Pancreas (tissue), 10 donors: Measurements from ENCODE around the gene TSPAN6. TPM values are rescaled to one million over a fixed set of nuclear protein-coding genes. Genes with fewer than 3 reads are reported as not detected.

Experiments
- ATAC-seq, 4 donors: fragments of 200-7000 bp; cut with Tn5 transposase; one replicate each; pipeline versions ENCODE4 v1.8.0 to v1.9.1; 2020; ENCODE audit warnings: mild to moderate bottlenecking in 4 of 4, moderate library complexity in 4 of 4
- DNase-seq, 6 donors: peaks; one replicate each; pipeline ENCODE4 v3.0.0-alpha.2; 2020
- FAIRE-seq: peaks from 2 replicates; lab custom pipeline; 2012; peaks lifted over from hg19 to GRCh38; lab: Jason Lieb, UNC
- H3K27ac ChIP-seq, 4 donors: fragments of 200-600 bp; sonication (generic); 1 replicate in 3 of 4; 2 replicates in 1 of 4; pipeline versions ENCODE4 v1.5.0 to v1.8.0; 2020
- H3K27me3 ChIP-seq, 4 donors: fragments of 200-600 bp; one replicate each; pipeline ENCODE4 v1.8.0; 2021
- H3K36me3 ChIP-seq, 3 donors: fragments of 200-600 bp; sonication (generic) in 1 of 3; one replicate each; pipeline versions ENCODE4 v1.5.0 to v1.8.0; 2020 to 2021
- H3K4me1 ChIP-seq, 3 donors: fragments of 200-600 bp; one replicate each; pipeline ENCODE4 v1.8.0; 2021
- H3K4me3 ChIP-seq, 4 donors: fragments of 200-600 bp; sonication (generic) in 2 of 4; one replicate each; pipeline versions ENCODE4 v1.5.0 to v1.8.0; 2020 to 2021
- H3K9me3 ChIP-seq, 4 donors: fragments of 200-600 bp; one replicate each; pipeline ENCODE4 v1.8.0; 2021
- WGBS, 2 donors: extraction: QIAGEN DNeasy Blood & Tissue Kit; methylation state at CpG; one replicate each; pipeline ENCODE4 v1.1.7; 2013; 5-methylcytosine and 5-hydroxymethylcytosine counted together
- intact Hi-C, 3 donors: fragments of 100-400 bp; cut with DNase I; formaldehyde crosslinking; loops; one replicate each; pipeline versions ENCODE4 v1.11.1 to v1.14.2; 2022
- polyA plus RNA-seq, 2 donors: library from polyadenylated mRNA; stranded (reverse); fragments of 200-250 nt; gene quantifications; one replicate each; pipeline ENCODE4 v1.2.3, GENCODE V29; 2013
- total RNA-seq, 6 donors: library from RNA; stranded (reverse); fragmentation: NEBNext Ultra II Directional in 4 of 6; extraction: Animal tissue kit (Norgen Biotek cat#: 25700) in 4 of 6; gene quantifications; one replicate each; pipeline versions ENCODE4 v1.2.1 to v1.2.4, GENCODE V29; 2021 to 2023
- TF ChIP-seq, protein P1 (sequence below), 4 donors: fragments of 200-600 bp; sonication (generic) in 3 of 4; IDR thresholded peaks; one replicate each; pipeline versions ENCODE4 v1.5.0 to v1.8.0; 2021; ENCODE audit warnings: antibody characterized with exemption in 4 of 4
- donor health status: healthy with polysubstance abuse.
- donor health status: DM: no; HTN: no; CAD: no; lungs with moderate emphysema.
- donor health status: DM: no; HTN: no; CAD: no.
- donor health status: control.
- donor health status: control.
- donor health status: Bipolar disorder and iron deficiency.
- donor health status: DM: yes; HTN: yes; CAD: no.
- donor health status: DM: no; HTN: no; CAD: no.
- donor health status: DM: no; HTN: no; CAD: no.
- donor health status: DM: yes; HTN: yes; CAD: no.

The TSPAN6 gene
- total and polyA plus RNA-seq, 8 donors, result 8.6 to 24.3 (median 12.2) TPM

DNA sequence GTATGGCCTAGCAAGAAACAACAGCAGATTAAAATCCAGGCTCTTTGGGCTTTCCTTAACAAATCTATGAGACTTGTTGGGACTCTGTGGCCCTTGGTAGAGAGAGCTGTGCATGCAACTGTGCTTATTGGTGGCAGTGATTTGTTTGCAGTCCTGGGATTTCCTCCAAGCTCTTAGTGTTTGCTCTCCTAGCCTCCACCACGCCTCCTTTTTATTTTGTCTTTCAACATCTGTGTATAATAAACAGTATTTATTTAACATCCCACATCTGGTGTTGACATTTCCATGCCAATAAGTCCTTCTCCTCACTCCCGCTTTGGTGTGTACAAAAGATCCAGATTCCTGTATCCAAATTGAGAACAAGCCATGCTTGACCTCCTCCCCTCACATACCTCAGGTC, 48.7 kb downstream of the TSPAN6 start:
- Histone ChIP-seq H3K9me3 (no peaks in the 10 kb centered on the region), H3K27me3 (peaks cover 0 to 4% (median 1%) of the 10 kb centered on the region in 4 donors), H3K4me3 (no peak overlapping the region), H3K27ac (no peak overlapping the region), H3K4me1 (no peaks in the 10 kb centered on the region), H3K36me3 (no peaks in the 10 kb centered on the region)
- intact Hi-C loops, result no loop called here
- FAIRE-seq, result no peak
- TF ChIP-seq, protein P1, sequence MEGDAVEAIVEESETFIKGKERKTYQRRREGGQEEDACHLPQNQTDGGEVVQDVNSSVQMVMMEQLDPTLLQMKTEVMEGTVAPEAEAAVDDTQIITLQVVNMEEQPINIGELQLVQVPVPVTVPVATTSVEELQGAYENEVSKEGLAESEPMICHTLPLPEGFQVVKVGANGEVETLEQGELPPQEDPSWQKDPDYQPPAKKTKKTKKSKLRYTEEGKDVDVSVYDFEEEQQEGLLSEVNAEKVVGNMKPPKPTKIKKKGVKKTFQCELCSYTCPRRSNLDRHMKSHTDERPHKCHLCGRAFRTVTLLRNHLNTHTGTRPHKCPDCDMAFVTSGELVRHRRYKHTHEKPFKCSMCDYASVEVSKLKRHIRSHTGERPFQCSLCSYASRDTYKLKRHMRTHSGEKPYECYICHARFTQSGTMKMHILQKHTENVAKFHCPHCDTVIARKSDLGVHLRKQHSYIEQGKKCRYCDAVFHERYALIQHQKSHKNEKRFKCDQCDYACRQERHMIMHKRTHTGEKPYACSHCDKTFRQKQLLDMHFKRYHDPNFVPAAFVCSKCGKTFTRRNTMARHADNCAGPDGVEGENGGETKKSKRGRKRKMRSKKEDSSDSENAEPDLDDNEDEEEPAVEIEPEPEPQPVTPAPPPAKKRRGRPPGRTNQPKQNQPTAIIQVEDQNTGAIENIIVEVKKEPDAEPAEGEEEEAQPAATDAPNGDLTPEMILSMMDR (IDR thresholded peaks at IDR 0.05), result no peak
- WGBS, 2 donors, result 35 to 48% methylated on average over 2 of the region's 2 CpGs
- no peak for DNase-seq
- no peak for ATAC-seq

DNA sequence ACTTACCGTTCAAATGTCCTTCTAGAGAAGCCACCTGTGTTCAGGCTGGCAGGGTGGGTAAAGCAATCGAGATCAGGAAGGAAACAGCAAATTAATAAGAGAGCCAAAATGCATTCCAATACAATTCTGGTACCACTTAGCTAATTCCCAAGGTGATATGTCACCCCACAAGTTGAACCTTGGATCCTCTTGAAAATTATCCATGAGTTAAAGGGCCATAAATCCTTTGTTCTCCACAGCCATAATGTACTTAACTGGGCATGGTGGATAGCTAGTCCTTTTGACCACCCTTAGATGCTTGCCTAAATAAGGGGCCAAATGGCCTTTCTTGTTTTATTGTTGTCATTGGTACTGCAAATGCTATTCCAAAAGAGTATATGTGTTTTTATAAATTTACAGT, 49.9 kb downstream of the TSPAN6 start:
- Histone ChIP-seq H3K27me3 (peaks cover 0 to 4% (median 1%) of the 10 kb centered on the region in 4 donors), H3K27ac (no peak overlapping the region), H3K4me3 (no peak overlapping the region), H3K9me3 (no peaks in the 10 kb centered on the region), H3K36me3 (no peaks in the 10 kb centered on the region), H3K4me1 (no peaks in the 10 kb centered on the region)
- WGBS, 2 donors, result 37 to 42% methylated on average over 2 of the region's 2 CpGs
- DNase-seq, result no peak
- no peak for ATAC-seq
- intact Hi-C loops, result no loop called here
- TF ChIP-seq, protein P1 (IDR thresholded peaks at IDR 0.05), result no peak
- FAIRE-seq, result no peak

DNA sequence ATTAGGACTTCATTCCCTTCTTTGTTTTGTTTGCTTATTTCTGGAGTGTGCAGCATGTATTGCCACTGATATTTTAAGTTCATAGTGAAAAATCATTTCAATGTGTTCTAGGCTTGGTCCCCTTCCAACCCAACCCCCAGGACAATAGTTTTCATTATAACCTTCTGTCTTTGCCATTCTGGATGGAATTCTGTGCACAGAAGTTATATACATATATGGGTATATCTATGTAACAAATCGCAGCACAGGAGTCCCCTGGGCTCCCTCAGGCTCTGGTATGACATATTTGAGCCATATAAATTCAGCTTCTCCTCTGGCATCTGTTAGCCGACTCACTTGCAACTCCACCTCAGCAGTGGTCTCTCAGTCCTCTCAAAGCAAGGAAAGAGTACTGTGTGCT, 52.0 kb downstream of the TSPAN6 start, which contains the start of gene TNMD:
Gene TNMD (plus strand): TSS at position 326 of the 400 bp plus-strand sequence. CDS start 83 bp downstream, outside the sequence.
- no peak for ATAC-seq
- FAIRE-seq, result no peak
- intact Hi-C loops, result no loop called here

More for the DNA sequence above, 52.0 kb downstream of the TSPAN6 start, which contains the start of gene TNMD:
- no peaks in the 10 kb centered on the region for H3K36me3 ChIP-seq
- no peak for DNase-seq
- no peak within 1 kb of the TSS for H3K27ac ChIP-seq
- no peaks in the 10 kb centered on the region for H3K4me1 ChIP-seq
- WGBS, 2 donors, result 42 to 59% methylated on average over 2 of the region's 2 CpGs
- peaks cover 0 to 4% (median 1%) of the 10 kb centered on the region in 4 donors for H3K27me3 ChIP-seq
- TF ChIP-seq, protein P1 (IDR thresholded peaks at IDR 0.05), result no peak
- no peak within 1 kb of the TSS for H3K4me3 ChIP-seq
- H3K9me3 ChIP-seq, result no peaks in the 10 kb centered on the region

Other genes with a start within 250 kb of the TSPAN6 start
- under 1 TPM; 0.14 to 0.44 (median 0.25) TPM for gene PCDH19, start 226.5 kb downstream of the TSPAN6 start, total RNA-seq
- under 1 TPM; 0.08 to 0.14 TPM for gene PCDH19, start 226.5 kb downstream of the TSPAN6 start, polyA plus RNA-seq
- under 1 TPM in 1 of 6 donors, not detected in 5; 0.46 TPM for gene TNMD, start 51.9 kb downstream of the TSPAN6 start, total RNA-seq
- gene TNMD, start 51.9 kb downstream of the TSPAN6 start, polyA plus RNA-seq, result under 1 TPM in 1 of 2 donors, not detected in 1; 0.61 TPM
- gene SRPX2, start 7.4 kb upstream of the TSPAN6 start, total RNA-seq, result 10 to 100 TPM in 1 of 6 donors, 1 to 10 TPM in 4, under 1 TPM in 1; 0.98 to 13.1 (median 3.6) TPM
- 1 to 10 TPM; 2.2 to 2.7 TPM for gene SRPX2, start 7.4 kb upstream of the TSPAN6 start, polyA plus RNA-seq
- gene SYTL4, start 95.3 kb upstream of the TSPAN6 start, total RNA-seq, result 10 to 100 TPM in 2 of 6 donors, 1 to 10 TPM in 4; 3.2 to 12.3 (median 7.9) TPM
- gene SYTL4, start 95.3 kb upstream of the TSPAN6 start, polyA plus RNA-seq, result 10 to 100 TPM in 1 of 2 donors, 1 to 10 TPM in 1; 4.0 to 23.7 TPM
- gene CSTF2, start 183.6 kb upstream of the TSPAN6 start, total RNA-seq, result 1 to 10 TPM; 2.5 to 6.0 (median 4.7) TPM
- 1 to 10 TPM; 1.6 to 4.1 TPM for gene CSTF2, start 183.6 kb upstream of the TSPAN6 start, polyA plus RNA-seq
- gene NOX1, start 237.6 kb upstream of the TSPAN6 start, total RNA-seq, result under 1 TPM in 1 of 6 donors, not detected in 5; 0.16 TPM
- gene NOX1, start 237.6 kb upstream of the TSPAN6 start, polyA plus RNA-seq, result not detected